H1 (cell line): ENCODE data around the gene NID2. TPM values are rescaled to one million over a fixed set of nuclear protein-coding genes. Genes with fewer than 3 reads are reported as not detected.

ENCODE experiments used
- CTCF ChIA-PET: fragments of 300-600 bp; sonication (Branson Sonifier 250); formaldehyde crosslinking; loops from one replicate; lab custom pipeline; 2021; ENCODE audit not compliant: partially characterized antibody; lab: Charles Lee
- POLR2A ChIA-PET: fragments of 300-600 bp; sonication (Branson Sonifier 250); formaldehyde crosslinking; loops from one replicate; lab custom pipeline; 2021; ENCODE audit warnings: inconsistent platforms; ENCODE audit not compliant: partially characterized antibody; lab: Charles Lee
- DNase-seq, 2 experiments: peaks; one replicate each; pipeline versions ENCODE4 v3.0.0 to v3.0.0-alpha.2; 2010 to 2022; ENCODE audit warnings: low spot score in 2 of 2, low read depth in 1 of 2, mixed read lengths in 1 of 2
- FAIRE-seq: peaks from 2 replicates; lab custom pipeline; 2011; peaks lifted over from hg19 to GRCh38; lab: Jason Lieb, UNC
- H2AFZ ChIP-seq: 2 replicates; pipeline ENCODE4 v1.8.1; 2012; ENCODE audit warnings: low read length, inconsistent platforms
- H2AK5ac ChIP-seq: 2 replicates; pipeline ENCODE4 v1.6.1; 2013; ENCODE audit warnings: low read depth, low read length
- H2BK120ac ChIP-seq: replicated peaks from 2 replicates; pipeline ENCODE3; 2013; ENCODE audit warnings: low read depth, low read length, inconsistent platforms
- H2BK12ac ChIP-seq: 2 replicates; pipeline ENCODE4 v1.6.1; 2013; ENCODE audit warnings: low read depth, low read length
- H2BK15ac ChIP-seq: 2 replicates; pipeline ENCODE4 v1.6.1; 2013; ENCODE audit warnings: low read length
- H2BK20ac ChIP-seq: 2 replicates; pipeline ENCODE4 v1.6.1; 2013; ENCODE audit warnings: low read length
- H2BK5ac ChIP-seq: 2 replicates; pipeline ENCODE4 v1.6.1; 2013; ENCODE audit warnings: low read depth, low read length
- H3K14ac ChIP-seq: 2 replicates; pipeline ENCODE4 v1.6.1; 2013; ENCODE audit warnings: inconsistent platforms; ENCODE audit not compliant: insufficient read length
- H3K18ac ChIP-seq: 2 replicates; pipeline ENCODE4 v1.6.1; 2013; ENCODE audit warnings: low read length; ENCODE audit errors: extremely low read depth
- H3K23ac ChIP-seq: 2 replicates; pipeline ENCODE4 v1.6.1; 2013; ENCODE audit warnings: inconsistent platforms; ENCODE audit not compliant: insufficient read length
- H3K23me2 ChIP-seq: 2 replicates; pipeline ENCODE4 v1.6.1; 2013; ENCODE audit warnings: low read depth, low read length
- H3K27ac ChIP-seq: 2 replicates; pipeline ENCODE4 v1.6.1; 2011; ENCODE audit warnings: low read depth, low read length, inconsistent platforms
- H3K27me3 ChIP-seq, 4 experiments: replicated peaks in 1 of 4; 1 replicate in 1 of 4; 2 replicates in 3 of 4; pipeline versions ENCODE4 v1.6.1 to v1.8.1; 2011 to 2013; ENCODE audit warnings: low read length in 3 of 4, mild to moderate bottlenecking in 3 of 4, inconsistent platforms in 2 of 4, mixed read lengths in 2 of 4, moderate library complexity in 1 of 4; ENCODE audit not compliant: control insufficient read depth in 3 of 4, insufficient read depth in 3 of 4; ENCODE audit errors: extremely low read depth in 1 of 4
- H3K36me3 ChIP-seq, 4 experiments: 2 replicates each; pipeline versions ENCODE4 v1.6.1 to v1.8.1; 2011 to 2013; ENCODE audit warnings: mild to moderate bottlenecking in 4 of 4, low read length in 3 of 4, moderate library complexity in 2 of 4, control low read depth in 1 of 4, inconsistent platforms in 1 of 4; ENCODE audit not compliant: insufficient read depth in 4 of 4, control insufficient read depth in 2 of 4
- H3K4ac ChIP-seq: replicated peaks from 2 replicates; pipeline ENCODE3; 2013; ENCODE audit warnings: low read length, low read depth, mixed read lengths, inconsistent platforms; ENCODE audit not compliant: insufficient read length
- H3K4me1 ChIP-seq, 4 experiments: replicated peaks in 1 of 4; 1 replicate in 1 of 4; 2 replicates in 3 of 4; pipeline versions ENCODE4 v1.6.1 to v1.8.1; 2011 to 2013; ENCODE audit warnings: low read length in 3 of 4, inconsistent platforms in 2 of 4, mixed read lengths in 1 of 4; ENCODE audit not compliant: insufficient read depth in 4 of 4, control insufficient read depth in 3 of 4
- H3K4me2 ChIP-seq, 2 experiments: 2 replicates each; pipeline versions ENCODE4 v1.6.1 to v1.8.1; 2011 to 2013; ENCODE audit warnings: low read depth in 2 of 2, low read length in 2 of 2, control low read depth in 1 of 2, inconsistent platforms in 1 of 2, mild to moderate bottlenecking in 1 of 2; ENCODE audit not compliant: insufficient read depth in 1 of 2
- H3K4me3 ChIP-seq, 4 experiments: fragments of 200-600, 300-600 bp in 1 of 4; sonication (generic), shearing (Covaris generic), sonication (Bioruptor Twin) in 1 of 4; 2 replicates each; pipeline versions ENCODE4 v1.5.1 to v1.8.1; 2011 to 2016; ENCODE audit warnings: low read length in 4 of 4, low read depth in 3 of 4, control low read depth in 2 of 4, inconsistent platforms in 2 of 4, mild to moderate bottlenecking in 2 of 4, mixed read lengths in 1 of 4, moderate library complexity in 1 of 4; ENCODE audit not compliant: insufficient read depth in 2 of 4; ENCODE audit errors: extremely low read depth in 1 of 4
- H3K56ac ChIP-seq: replicated peaks from 2 replicates; pipeline ENCODE3; 2013; ENCODE audit warnings: low read depth, mild to moderate bottlenecking, mixed read lengths, low read length, inconsistent platforms; ENCODE audit not compliant: insufficient read length
- H3K79me1 ChIP-seq: 2 replicates; pipeline ENCODE4 v1.6.1; 2013; ENCODE audit warnings: low read depth, low read length, control low read depth
- H3K79me2 ChIP-seq, 2 experiments: 2 replicates each; pipeline versions ENCODE4 v1.6.1 to v1.8.1; 2012 to 2013; ENCODE audit warnings: low read length in 2 of 2, mild to moderate bottlenecking in 2 of 2, inconsistent platforms in 1 of 2; ENCODE audit not compliant: insufficient read depth in 2 of 2, control insufficient read depth in 1 of 2
- H3K9ac ChIP-seq, 4 experiments: replicated peaks in 1 of 4; 1 replicate in 1 of 4; 2 replicates in 3 of 4; pipeline versions ENCODE4 v1.6.1 to v1.8.1; 2011 to 2013; ENCODE audit warnings: low read depth in 3 of 4, low read length in 3 of 4, control low read depth in 2 of 4, mild to moderate bottlenecking in 2 of 4, moderate library complexity in 2 of 4, inconsistent platforms in 1 of 4; ENCODE audit errors: extremely low read depth in 1 of 4
- H3K9me3 ChIP-seq, 2 experiments: 2 replicates each; pipeline versions ENCODE4 v1.6.1 to v1.8.1; 2012 to 2013; ENCODE audit warnings: mild to moderate bottlenecking in 2 of 2, moderate library complexity in 2 of 2, control low read depth in 1 of 2, inconsistent platforms in 1 of 2, low read depth in 1 of 2, low read length in 1 of 2, mixed read lengths in 1 of 2; ENCODE audit not compliant: insufficient read depth in 2 of 2
- H4K20me1 ChIP-seq, 2 experiments: replicated peaks in 1 of 2; 2 replicates each; pipeline versions ENCODE3 to v1.8.1; 2011 to 2013; ENCODE audit warnings: inconsistent platforms in 2 of 2, low read length in 2 of 2, mild to moderate bottlenecking in 1 of 2; ENCODE audit not compliant: insufficient read depth in 2 of 2, control insufficient read depth in 1 of 2
- H4K5ac ChIP-seq: 2 replicates; pipeline ENCODE4 v1.6.1; 2013; ENCODE audit warnings: low read length, low read depth, mixed read lengths, inconsistent platforms; ENCODE audit not compliant: insufficient read length
- H4K8ac ChIP-seq: 2 replicates; pipeline ENCODE4 v1.8.0; 2013; ENCODE audit warnings: mild to moderate bottlenecking, moderate library complexity, low read length, inconsistent platforms; ENCODE audit not compliant: insufficient read depth; ENCODE audit errors: extremely low read depth
- H4K91ac ChIP-seq: replicated peaks from 2 replicates; pipeline ENCODE3; 2013; ENCODE audit warnings: low read length, mixed read lengths, inconsistent platforms; ENCODE audit not compliant: insufficient read length
- HDAC2 ChIP-seq, 2 experiments: fragments of 300-600 bp in 1 of 2; sonication (generic) in 1 of 2; IDR thresholded peaks; 2 replicates each; pipeline ENCODE4 v1.6.1; 2011 to 2012; ENCODE audit warnings: low read depth in 2 of 2, low read length in 2 of 2, mild to moderate bottlenecking in 2 of 2, moderate library complexity in 2 of 2, borderline replicate concordance in 1 of 2, inconsistent platforms in 1 of 2
- SAP30 ChIP-seq: fragments of 300-600 bp; sonication (generic); IDR thresholded peaks from 2 replicates; pipeline ENCODE4 v1.7.1; 2012; ENCODE audit warnings: low read length, moderate library complexity, mild to moderate bottlenecking, inconsistent platforms; ENCODE audit not compliant: insufficient read depth, insufficient replicate concordance
- SIX5 ChIP-seq: IDR thresholded peaks from 2 replicates; pipeline ENCODE4 v1.6.1; 2011; ENCODE audit warnings: mild to moderate bottlenecking, low read depth, low read length
- SUZ12 ChIP-seq: fragments of 200-600 bp; sonication (generic); IDR thresholded peaks from 2 replicates; pipeline ENCODE4 v1.6.1; 2012; ENCODE audit warnings: mild to moderate bottlenecking, inconsistent platforms, low read length, moderate library complexity, mixed read lengths
- YY1 ChIP-seq: IDR thresholded peaks from 2 replicates; pipeline ENCODE4 v1.6.1; 2011; ENCODE audit warnings: low read depth, mild to moderate bottlenecking, low read length
- WGBS, 2 experiments: shearing (Covaris generic) in 1 of 2; methylation state at CpG; one replicate each; pipeline versions ENCODE4 v1.1.6 to v1.1.7; 2013 to 2015; ENCODE audit warnings: low lambda C conversion rate in 2 of 2, mixed read lengths in 2 of 2, inconsistent platforms in 1 of 2, low coverage in 1 of 2, missing lambda C conversion rate in 1 of 2; ENCODE audit not compliant: insufficient replicate concordance in 2 of 2, insufficient coverage in 1 of 2, insufficient read length in 1 of 2; ENCODE audit errors: extremely low coverage in 1 of 2, missing lambda C conversion rate in 1 of 2; 5-methylcytosine and 5-hydroxymethylcytosine counted together
- polyA plus RNA-seq, 7 experiments: library from polyadenylated mRNA; depleted of rRNA in 3 of 7; stranded (reverse) in 5 of 7; unstranded in 2 of 7; fragments of >200 nt in 5 of 7; fragments of 200-250 nt in 2 of 7; gene quantifications; 1 replicate in 5 of 7; 2 replicates in 1 of 7; 4 replicates in 1 of 7; pipeline versions ENCODE4 v1.2.1 to v1.2.3, GENCODE V29; 2011 to 2013; ENCODE audit warnings: missing spikeins in 2 of 7, mixed read lengths in 2 of 7
- total RNA-seq: library from RNA; stranded (reverse); fragmentation: NEBNext Ultra II Directional; extraction: Animal tissue kit (Norgen Biotek cat#: 25700); gene quantifications from 2 replicates; pipeline ENCODE4 v1.2.1, GENCODE V29; 2021

Gene NID2
- total and polyA plus RNA-seq, 2 of the 8 experiments (the other 6 are each of a cell fraction or from before 2014, with no cell fraction given), result 6.1 to 12.6 TPM

DNA sequence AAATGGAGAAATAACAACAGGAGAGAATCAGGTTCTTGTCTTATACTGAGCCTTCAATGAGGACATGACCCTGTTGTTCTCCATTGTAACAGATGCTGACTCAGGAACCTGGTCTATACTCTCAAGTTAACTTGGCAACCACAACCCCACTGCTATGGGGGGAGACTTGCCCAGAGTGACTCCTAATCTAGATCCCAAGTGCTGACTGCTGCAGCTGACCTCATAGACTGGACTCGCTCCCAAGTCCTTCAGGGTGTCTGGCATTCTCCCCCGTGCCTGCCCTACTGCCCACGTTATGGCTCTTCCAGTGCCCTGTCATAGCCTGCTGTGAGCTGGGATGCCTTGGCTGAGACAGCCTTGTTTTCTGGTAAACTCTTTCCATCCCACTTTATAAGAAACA is 37.1 kb downstream of the NID2 start:
- H2BK15ac ChIP-seq, result no peak overlapping the region
- no peak overlapping the region for H2BK5ac ChIP-seq
- no peaks in the 10 kb centered on the region for H3K23me2 ChIP-seq
- H2AK5ac ChIP-seq, result no peak overlapping the region
- H2BK20ac ChIP-seq, result no peak overlapping the region
- no peak overlapping the region for H3K56ac ChIP-seq
- POLR2A ChIA-PET, result no interaction called here
- H2AFZ ChIP-seq, result no peak overlapping the region
- no peak overlapping the region for H2BK12ac ChIP-seq
- DNase-seq, result no peak
- no peak for FAIRE-seq
- TF ChIP-seq SUZ12 (no peak), HDAC2 (IDR thresholded peaks at IDR 0.05; ENCODE audit: borderline replicate concordance in 1 of 2, low read depth in 2 of 2, low read length in 2 of 2) (no peak), YY1 (no peak), SIX5 (no peak), SAP30 (no peak)
- TF ChIP-seq, all 59 proteins: peak for 0
- Histone ChIP-seq H4K91ac (no peak overlapping the region), H3K18ac (no peak overlapping the region), H3K36me3 (no peaks in the 10 kb centered on the region; a peak in 1 of 8 replicates), H3K4ac (no peak overlapping the region), H3K79me1 (peaks cover 2% of the 10 kb centered on the region; the same call in 1 of the 2 replicates), H3K79me2 (no peaks in the 10 kb centered on the region), H3K4me3 (no peak overlapping the region), H3K23ac (no peak overlapping the region), H4K5ac (no peak overlapping the region), H2BK120ac (no peak overlapping the region), H3K27ac (no peak overlapping the region), H3K4me1 (no peaks in the 10 kb centered on the region; a peak in 1 of 7 replicates), H3K9ac (no peak overlapping the region), H4K20me1 (no peaks in the 10 kb centered on the region), H3K14ac (no peak overlapping the region), H3K9me3 (no peaks in the 10 kb centered on the region), H3K4me2 (no peak overlapping the region), H3K27me3 (no peaks in the 10 kb centered on the region), H4K8ac (no peak overlapping the region)
- 95% methylated on average over 3 of the region's 3 CpGs; no CpG with 5 or more reads in 1 of the 2 experiments for WGBS, 2 experiments
- CTCF ChIA-PET, result interaction anchor here (0.8 to 4.8 kb wide), 5 partner anchors 10 to 19 kb away, joined by 3 to 25 read pairs (median 7); no protein-coding TSS in a partner anchor
